ENCODE measurements around the gene SDK2.

- TF ChIP-seq POLR2A (IDR thresholded peaks at IDR 0.05) (no peak), CTCF (IDR thresholded peaks at IDR 0.05) (no peak), POLR2AphosphoS5 (IDR thresholded peaks at IDR 0.05) (no peak), EP300 (IDR thresholded peaks at IDR 0.05) (no peak)
These were observed 295.1 kb downstream of the SDK2 start for GRCh38 chr17:73349138-73349537.
